ENCODE measurements around the gene MKNK2.

- TF ChIP-seq CTCF (IDR thresholded peaks at IDR 0.05 in 8 of 11, conservative IDR thresholded peaks at IDR 0.05 in 3 of 11): no peak
- TF ChIP-seq POLR2A (IDR thresholded peaks at IDR 0.05): no peak
These were observed 39.9 kb downstream of the MKNK2 start for GRCh38 chr19:2011169-2011568.
